HFFc6 (cell line): ENCODE results near the gene RINL. TPM values are rescaled to one million over a fixed set of nuclear protein-coding genes. Genes with fewer than 3 reads are reported as not detected.

Source experiments
- DNase-seq: peaks from one replicate; pipeline ENCODE4 v3.0.0-alpha.2; 2018
- H3K27ac Mint-ChIP-seq: 2 replicates; pipeline ENCODE4 v1.8.0; 2020; ENCODE audit warnings: mild to moderate bottlenecking, mixed read lengths
- H3K27me3 Mint-ChIP-seq: 2 replicates; pipeline ENCODE4 v1.8.0; 2021; ENCODE audit warnings: mild to moderate bottlenecking, moderate library complexity, mixed read lengths; ENCODE audit not compliant: insufficient read depth
- H3K36me3 Mint-ChIP-seq: 2 replicates; pipeline ENCODE4 v1.8.0; 2021; ENCODE audit warnings: low read depth, mixed read lengths
- H3K4me1 Mint-ChIP-seq: 2 replicates; pipeline ENCODE4 v1.8.0; 2020; ENCODE audit warnings: low read depth, mixed read lengths
- H3K4me3 Mint-ChIP-seq: 2 replicates; pipeline ENCODE4 v1.8.0; 2020; ENCODE audit warnings: mild to moderate bottlenecking, moderate library complexity, mixed read lengths
- H3K9me3 Mint-ChIP-seq: 2 replicates; pipeline ENCODE4 v1.8.0; 2020; ENCODE audit warnings: mild to moderate bottlenecking, mixed read lengths
- total RNA-seq, 6 experiments: library from RNA; stranded (reverse); fragmentation: NEBNext Ultra II Directional; extraction: Animal tissue kit (Norgen Biotek cat#: 25700); gene quantifications; 2 replicates in 1 of 6; 3 replicates in 5 of 6; pipeline ENCODE4 v1.2.3, GENCODE V29; 2021
- TF ChIP-seq, protein P1 (sequence below): fragments of 200-600 bp; sonication (generic); IDR thresholded peaks from 2 replicates; pipeline ENCODE4 v1.5.0; 2021; ENCODE audit warnings: antibody characterized with exemption, mild to moderate bottlenecking

Gene RINL
- total RNA-seq, 6 experiments from 2014 or later = 0.69 to 3.5 (median 1.7) TPM

DNA sequence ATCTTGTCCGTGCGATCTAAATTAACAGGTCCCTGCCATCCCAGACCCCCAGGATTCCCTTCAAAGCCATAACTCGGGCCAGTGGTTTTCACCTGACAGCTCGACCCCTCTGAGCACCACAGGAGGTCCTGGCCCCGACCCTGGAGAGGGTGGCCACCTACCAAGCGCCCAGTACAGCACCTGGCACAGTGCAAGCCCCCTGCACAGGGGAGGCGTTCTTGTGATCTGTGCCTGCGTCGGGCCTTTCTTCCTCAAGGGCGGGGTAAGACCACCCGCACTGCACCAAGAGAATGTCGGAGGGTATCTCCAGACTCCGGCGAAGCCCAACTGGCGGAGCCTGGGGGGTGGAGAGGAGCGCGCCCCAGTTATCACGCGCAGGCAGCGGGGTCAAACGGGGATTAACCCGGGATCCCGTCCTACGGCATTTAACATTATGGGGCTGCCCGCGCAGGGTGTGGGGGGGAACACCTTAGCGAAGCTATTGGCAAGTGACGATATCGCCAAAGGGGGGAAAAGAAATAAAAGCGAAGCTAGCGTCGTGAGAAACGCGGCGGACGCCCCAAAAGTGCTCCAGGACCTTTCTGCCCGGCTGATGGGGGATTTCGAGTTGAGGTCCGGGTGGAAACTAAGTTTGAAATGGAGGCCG, 27.0 kb downstream of the RINL start:
- Mint-ChIP-seq H3K27me3 (peaks cover 5% of the 10 kb centered on the region), H3K27ac (peak overlapping the region; percentile 98), H3K9me3 (no peaks in the 10 kb centered on the region), H3K4me1 (peaks cover 39% of the 10 kb centered on the region), H3K36me3 (peaks cover 24% of the 10 kb centered on the region), H3K4me3 (peak overlapping the region; percentile 92)
- no peak for DNase-seq
- TF ChIP-seq, protein P1, sequence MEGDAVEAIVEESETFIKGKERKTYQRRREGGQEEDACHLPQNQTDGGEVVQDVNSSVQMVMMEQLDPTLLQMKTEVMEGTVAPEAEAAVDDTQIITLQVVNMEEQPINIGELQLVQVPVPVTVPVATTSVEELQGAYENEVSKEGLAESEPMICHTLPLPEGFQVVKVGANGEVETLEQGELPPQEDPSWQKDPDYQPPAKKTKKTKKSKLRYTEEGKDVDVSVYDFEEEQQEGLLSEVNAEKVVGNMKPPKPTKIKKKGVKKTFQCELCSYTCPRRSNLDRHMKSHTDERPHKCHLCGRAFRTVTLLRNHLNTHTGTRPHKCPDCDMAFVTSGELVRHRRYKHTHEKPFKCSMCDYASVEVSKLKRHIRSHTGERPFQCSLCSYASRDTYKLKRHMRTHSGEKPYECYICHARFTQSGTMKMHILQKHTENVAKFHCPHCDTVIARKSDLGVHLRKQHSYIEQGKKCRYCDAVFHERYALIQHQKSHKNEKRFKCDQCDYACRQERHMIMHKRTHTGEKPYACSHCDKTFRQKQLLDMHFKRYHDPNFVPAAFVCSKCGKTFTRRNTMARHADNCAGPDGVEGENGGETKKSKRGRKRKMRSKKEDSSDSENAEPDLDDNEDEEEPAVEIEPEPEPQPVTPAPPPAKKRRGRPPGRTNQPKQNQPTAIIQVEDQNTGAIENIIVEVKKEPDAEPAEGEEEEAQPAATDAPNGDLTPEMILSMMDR = no peak

- peaks cover 5% of the 10 kb centered on the region for H3K27me3 Mint-ChIP-seq
- TF ChIP-seq, protein P1 = peak; percentile 47
- no peak for DNase-seq
- peaks cover 30% of the 10 kb centered on the region for H3K36me3 Mint-ChIP-seq
- no peaks in the 10 kb centered on the region for H3K9me3 Mint-ChIP-seq
- peak overlapping the region; percentile 98 for H3K27ac Mint-ChIP-seq
- peak overlapping the region; percentile 92 for H3K4me3 Mint-ChIP-seq
- H3K4me1 Mint-ChIP-seq = peaks cover 44% of the 10 kb centered on the region
Observed at GRCh38 chr19:38850436-38850975, 27.6 kb downstream of the RINL start.

DNA sequence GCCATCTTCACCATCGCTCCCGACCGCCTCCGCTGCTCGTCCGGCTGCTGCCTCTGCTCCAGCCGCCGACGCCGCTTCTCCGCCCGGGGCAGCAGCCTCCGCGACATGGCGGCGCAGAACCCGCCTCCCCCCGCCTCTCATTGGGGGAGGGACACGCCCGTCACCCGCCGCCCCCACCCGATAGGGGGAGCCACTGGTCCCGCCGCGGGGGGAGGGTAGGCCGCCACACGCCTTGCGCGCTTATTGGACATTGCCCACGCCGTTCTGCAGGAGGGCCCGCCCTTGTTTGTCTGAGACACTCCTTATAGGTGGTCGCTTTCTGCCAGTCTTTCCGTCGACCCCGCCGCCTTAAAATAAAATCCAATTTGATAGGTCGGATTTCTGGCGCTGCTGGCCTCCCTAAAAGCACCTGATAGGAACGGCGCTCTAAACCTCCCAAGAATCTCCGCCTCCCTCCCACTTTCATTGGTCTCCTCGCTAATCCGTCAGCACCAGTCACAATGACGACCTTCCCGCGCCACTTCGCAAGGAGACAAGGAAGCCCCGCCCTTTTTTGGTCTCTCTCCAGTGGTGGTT, 28.1 kb downstream of the RINL start, which contains the start of gene HNRNPL:
Gene HNRNPL (minus strand): TSS at position 127 of the 576 bp plus-strand sequence. CDS start 20 bp downstream, at position 107.
- peak; percentile 100 for DNase-seq
- H3K4me3 Mint-ChIP-seq = peak within 1 kb of the TSS; percentile 92
- peaks cover 48% of the 10 kb centered on the region for H3K4me1 Mint-ChIP-seq
- TF ChIP-seq, protein P1 = peak; percentile 85
- no peaks in the 10 kb centered on the region for H3K9me3 Mint-ChIP-seq
- H3K27ac Mint-ChIP-seq = peak within 1 kb of the TSS; percentile 98
- peaks cover 34% of the 10 kb centered on the region for H3K36me3 Mint-ChIP-seq
- peaks cover 5% of the 10 kb centered on the region for H3K27me3 Mint-ChIP-seq

DNA sequence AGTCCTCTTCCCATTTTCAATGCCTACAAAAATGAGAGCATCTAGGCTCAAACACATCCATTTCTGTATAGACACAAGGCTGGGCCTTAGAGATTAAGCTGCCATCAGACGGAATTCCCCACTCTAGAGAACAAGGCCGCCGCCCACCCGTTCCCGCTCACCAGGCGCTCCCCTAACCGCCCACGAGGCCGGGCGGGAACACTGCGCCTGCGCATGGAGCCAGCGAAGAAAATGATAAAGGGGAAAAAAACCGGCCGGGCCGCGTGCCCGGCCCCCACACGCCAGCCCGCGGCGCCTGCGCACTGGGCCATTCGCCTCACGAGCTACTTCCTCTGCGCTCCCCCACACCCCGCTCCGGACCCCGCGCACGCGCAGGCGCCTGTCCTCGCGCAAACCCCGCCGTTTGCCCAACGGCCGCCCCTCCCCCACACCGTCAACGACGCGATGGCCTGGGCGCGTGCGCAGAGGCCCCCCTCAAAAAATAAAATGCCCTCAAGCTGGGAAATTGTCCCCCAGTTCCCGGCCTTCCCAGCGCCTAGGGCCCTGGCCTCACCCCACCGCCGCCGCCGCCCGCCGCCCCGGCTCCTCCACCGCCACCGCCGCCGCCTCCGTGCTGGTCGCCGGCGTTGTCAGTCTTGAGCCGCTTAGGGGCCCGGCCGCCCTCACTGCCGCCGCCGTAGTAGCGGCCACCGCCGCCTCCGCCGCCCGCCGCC, 28.8 kb downstream of the RINL start:
- peaks cover 5% of the 10 kb centered on the region for H3K27me3 Mint-ChIP-seq
- TF ChIP-seq, protein P1 = no peak
- peaks cover 38% of the 10 kb centered on the region for H3K36me3 Mint-ChIP-seq
- peaks cover 50% of the 10 kb centered on the region for H3K4me1 Mint-ChIP-seq
- peak overlapping the region; percentile 98 for H3K27ac Mint-ChIP-seq
- H3K9me3 Mint-ChIP-seq = no peaks in the 10 kb centered on the region
- DNase-seq = peak; percentile 90
- H3K4me3 Mint-ChIP-seq = peak overlapping the region; percentile 91

DNA sequence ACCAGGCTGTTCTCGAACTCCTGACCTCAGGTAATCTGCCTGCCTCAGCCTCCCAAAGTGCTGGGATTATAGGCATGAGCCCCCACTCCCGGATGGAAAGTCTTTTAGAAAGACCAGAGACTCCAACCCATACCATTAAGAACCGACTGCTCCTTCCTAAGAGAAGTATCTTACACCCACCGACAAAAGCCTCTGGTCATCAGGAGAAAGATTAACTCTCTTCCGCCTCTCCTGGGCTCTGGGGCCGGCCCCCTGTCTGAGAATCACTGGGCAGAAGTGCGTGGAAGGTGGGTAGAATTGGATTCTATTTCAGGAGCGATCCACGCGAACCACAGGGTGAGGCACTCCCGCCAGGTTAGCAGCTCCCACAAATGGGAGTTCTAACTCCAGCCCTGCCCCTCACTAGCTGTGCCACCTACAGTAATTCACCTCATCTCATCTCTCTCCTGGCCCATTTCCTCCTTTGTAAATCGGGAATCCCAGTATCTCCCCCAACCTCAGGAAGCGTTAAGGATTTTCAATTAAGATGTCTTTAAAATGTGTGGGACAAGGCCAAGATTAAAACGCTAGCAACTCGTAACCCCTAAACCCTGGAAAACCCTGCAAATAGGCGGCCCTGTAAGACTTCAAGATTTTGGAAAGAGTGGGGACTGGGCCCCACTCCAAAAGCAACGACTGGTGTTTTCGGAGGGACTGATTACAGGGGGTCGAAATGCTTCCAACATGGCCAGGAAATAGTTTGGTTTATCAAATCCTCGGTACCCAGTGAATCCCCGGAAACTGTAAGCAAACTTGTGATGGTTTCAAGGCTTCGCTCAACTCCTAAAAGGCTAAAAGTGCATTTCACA, 29.6 kb downstream of the RINL start:
- TF ChIP-seq, protein P1 = no peak
- H3K4me3 Mint-ChIP-seq = peak overlapping the region; percentile 91
- DNase-seq = no peak
- H3K9me3 Mint-ChIP-seq = no peaks in the 10 kb centered on the region
- H3K27ac Mint-ChIP-seq = peak overlapping the region; percentile 98
- H3K27me3 Mint-ChIP-seq = peaks cover 7% of the 10 kb centered on the region
- peaks cover 45% of the 10 kb centered on the region for H3K36me3 Mint-ChIP-seq
- peaks cover 58% of the 10 kb centered on the region for H3K4me1 Mint-ChIP-seq
